SK-N-SH (cell line): Measurements from ENCODE around the gene ALDH3A1.

Experiments used
- ELF1 ChIP-seq: IDR thresholded peaks from 2 replicates; pipeline ENCODE4 v1.4.0; 2012
- EP300 ChIP-seq, 2 experiments: IDR thresholded peaks; 2 replicates each; pipeline versions ENCODE4 v1.4.0 to v1.6.1; 2012; ENCODE audit warnings: borderline replicate concordance in 1 of 2, low read depth in 1 of 2, low read length in 1 of 2
- POLR2AphosphoS5 ChIP-seq: IDR thresholded peaks from 2 replicates; pipeline ENCODE4 v1.6.1; 2012; ENCODE audit warnings: low read depth, low read length
- RAD21 ChIP-seq: IDR thresholded peaks from 2 replicates; pipeline ENCODE4 v1.6.1; 2012; ENCODE audit warnings: mild to moderate bottlenecking, low read length
- RCOR1 ChIP-seq: fragments of 150-350 bp; IDR thresholded peaks from 2 replicates; pipeline ENCODE4 v1.6.1; 2017; ENCODE audit warnings: antibody characterized with exemption, low read length
- SIN3A ChIP-seq: IDR thresholded peaks from 2 replicates; pipeline ENCODE4 v1.6.1; 2012; ENCODE audit warnings: low read depth, mild to moderate bottlenecking, low read length, moderate library complexity, borderline replicate concordance
- TEAD4 ChIP-seq: IDR thresholded peaks from 2 replicates; pipeline ENCODE4 v1.4.0; 2012; ENCODE audit warnings: mild to moderate bottlenecking, borderline replicate concordance; ENCODE audit not compliant: insufficient read depth
- TF ChIP-seq, protein P1 (sequence below): fragments of 150-350 bp; IDR thresholded peaks from 2 replicates; pipeline ENCODE4 v1.6.1; 2017; ENCODE audit warnings: antibody characterized with exemption, low read length, low read depth, borderline replicate concordance
- TF ChIP-seq, protein P2 (sequence below): fragments of 200-600 bp; sonication (generic); IDR thresholded peaks from 2 replicates; pipeline ENCODE4 v1.6.1; 2017; ENCODE audit warnings: antibody characterized with exemption, mild to moderate bottlenecking, moderate library complexity
- TF ChIP-seq, protein P3 (sequence below): IDR thresholded peaks from 2 replicates; pipeline ENCODE4 v1.6.1; 2012; ENCODE audit warnings: mild to moderate bottlenecking, low read depth, low read length, moderate library complexity
- TF ChIP-seq, protein P4 (sequence below): IDR thresholded peaks from 2 replicates; pipeline ENCODE4 v1.4.0; 2012; ENCODE audit warnings: low read depth, borderline replicate concordance

DNA sequence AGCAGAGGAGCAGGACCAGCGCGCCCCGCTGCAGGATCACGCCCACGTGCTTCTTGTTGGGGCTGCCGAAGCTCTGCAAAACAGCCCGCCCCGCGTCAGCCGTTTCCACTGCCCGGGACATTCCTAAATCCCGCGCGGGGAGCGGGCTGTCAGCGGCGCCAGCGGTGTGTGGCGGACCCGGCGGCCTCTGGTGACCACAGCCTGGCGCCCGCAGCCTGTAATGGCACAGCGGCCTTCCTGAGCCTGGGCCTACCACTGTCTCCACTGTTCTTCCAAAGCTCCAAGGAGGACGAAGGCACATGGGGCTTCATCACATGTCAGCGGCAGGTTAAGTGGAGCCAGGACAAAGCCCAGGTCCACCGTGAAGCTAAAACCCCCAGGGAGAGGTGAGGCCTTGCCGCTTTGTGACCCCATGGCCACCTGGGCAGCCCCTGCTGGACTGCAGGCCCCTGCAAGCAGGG lies 34.2 kb downstream of the ALDH3A1 start:
- TF ChIP-seq, protein P1, sequence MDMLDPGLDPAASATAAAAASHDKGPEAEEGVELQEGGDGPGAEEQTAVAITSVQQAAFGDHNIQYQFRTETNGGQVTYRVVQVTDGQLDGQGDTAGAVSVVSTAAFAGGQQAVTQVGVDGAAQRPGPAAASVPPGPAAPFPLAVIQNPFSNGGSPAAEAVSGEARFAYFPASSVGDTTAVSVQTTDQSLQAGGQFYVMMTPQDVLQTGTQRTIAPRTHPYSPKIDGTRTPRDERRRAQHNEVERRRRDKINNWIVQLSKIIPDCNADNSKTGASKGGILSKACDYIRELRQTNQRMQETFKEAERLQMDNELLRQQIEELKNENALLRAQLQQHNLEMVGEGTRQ, result no peak
- no peak for TF ChIP-seq ELF1
- TF ChIP-seq, protein P2, sequence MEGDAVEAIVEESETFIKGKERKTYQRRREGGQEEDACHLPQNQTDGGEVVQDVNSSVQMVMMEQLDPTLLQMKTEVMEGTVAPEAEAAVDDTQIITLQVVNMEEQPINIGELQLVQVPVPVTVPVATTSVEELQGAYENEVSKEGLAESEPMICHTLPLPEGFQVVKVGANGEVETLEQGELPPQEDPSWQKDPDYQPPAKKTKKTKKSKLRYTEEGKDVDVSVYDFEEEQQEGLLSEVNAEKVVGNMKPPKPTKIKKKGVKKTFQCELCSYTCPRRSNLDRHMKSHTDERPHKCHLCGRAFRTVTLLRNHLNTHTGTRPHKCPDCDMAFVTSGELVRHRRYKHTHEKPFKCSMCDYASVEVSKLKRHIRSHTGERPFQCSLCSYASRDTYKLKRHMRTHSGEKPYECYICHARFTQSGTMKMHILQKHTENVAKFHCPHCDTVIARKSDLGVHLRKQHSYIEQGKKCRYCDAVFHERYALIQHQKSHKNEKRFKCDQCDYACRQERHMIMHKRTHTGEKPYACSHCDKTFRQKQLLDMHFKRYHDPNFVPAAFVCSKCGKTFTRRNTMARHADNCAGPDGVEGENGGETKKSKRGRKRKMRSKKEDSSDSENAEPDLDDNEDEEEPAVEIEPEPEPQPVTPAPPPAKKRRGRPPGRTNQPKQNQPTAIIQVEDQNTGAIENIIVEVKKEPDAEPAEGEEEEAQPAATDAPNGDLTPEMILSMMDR, result no peak
- TF ChIP-seq RAD21, result no peak
- no peak for TF ChIP-seq EP300 (IDR thresholded peaks at IDR 0.05; ENCODE audit: borderline replicate concordance in 1 of 2, low read depth in 1 of 2, low read length in 1 of 2)
- TF ChIP-seq TEAD4, result no peak
- TF ChIP-seq, protein P3, sequence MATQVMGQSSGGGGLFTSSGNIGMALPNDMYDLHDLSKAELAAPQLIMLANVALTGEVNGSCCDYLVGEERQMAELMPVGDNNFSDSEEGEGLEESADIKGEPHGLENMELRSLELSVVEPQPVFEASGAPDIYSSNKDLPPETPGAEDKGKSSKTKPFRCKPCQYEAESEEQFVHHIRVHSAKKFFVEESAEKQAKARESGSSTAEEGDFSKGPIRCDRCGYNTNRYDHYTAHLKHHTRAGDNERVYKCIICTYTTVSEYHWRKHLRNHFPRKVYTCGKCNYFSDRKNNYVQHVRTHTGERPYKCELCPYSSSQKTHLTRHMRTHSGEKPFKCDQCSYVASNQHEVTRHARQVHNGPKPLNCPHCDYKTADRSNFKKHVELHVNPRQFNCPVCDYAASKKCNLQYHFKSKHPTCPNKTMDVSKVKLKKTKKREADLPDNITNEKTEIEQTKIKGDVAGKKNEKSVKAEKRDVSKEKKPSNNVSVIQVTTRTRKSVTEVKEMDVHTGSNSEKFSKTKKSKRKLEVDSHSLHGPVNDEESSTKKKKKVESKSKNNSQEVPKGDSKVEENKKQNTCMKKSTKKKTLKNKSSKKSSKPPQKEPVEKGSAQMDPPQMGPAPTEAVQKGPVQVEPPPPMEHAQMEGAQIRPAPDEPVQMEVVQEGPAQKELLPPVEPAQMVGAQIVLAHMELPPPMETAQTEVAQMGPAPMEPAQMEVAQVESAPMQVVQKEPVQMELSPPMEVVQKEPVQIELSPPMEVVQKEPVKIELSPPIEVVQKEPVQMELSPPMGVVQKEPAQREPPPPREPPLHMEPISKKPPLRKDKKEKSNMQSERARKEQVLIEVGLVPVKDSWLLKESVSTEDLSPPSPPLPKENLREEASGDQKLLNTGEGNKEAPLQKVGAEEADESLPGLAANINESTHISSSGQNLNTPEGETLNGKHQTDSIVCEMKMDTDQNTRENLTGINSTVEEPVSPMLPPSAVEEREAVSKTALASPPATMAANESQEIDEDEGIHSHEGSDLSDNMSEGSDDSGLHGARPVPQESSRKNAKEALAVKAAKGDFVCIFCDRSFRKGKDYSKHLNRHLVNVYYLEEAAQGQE, result no peak
- no peak for TF ChIP-seq POLR2AphosphoS5
- TF ChIP-seq RCOR1, result no peak
- TF ChIP-seq, protein P4, sequence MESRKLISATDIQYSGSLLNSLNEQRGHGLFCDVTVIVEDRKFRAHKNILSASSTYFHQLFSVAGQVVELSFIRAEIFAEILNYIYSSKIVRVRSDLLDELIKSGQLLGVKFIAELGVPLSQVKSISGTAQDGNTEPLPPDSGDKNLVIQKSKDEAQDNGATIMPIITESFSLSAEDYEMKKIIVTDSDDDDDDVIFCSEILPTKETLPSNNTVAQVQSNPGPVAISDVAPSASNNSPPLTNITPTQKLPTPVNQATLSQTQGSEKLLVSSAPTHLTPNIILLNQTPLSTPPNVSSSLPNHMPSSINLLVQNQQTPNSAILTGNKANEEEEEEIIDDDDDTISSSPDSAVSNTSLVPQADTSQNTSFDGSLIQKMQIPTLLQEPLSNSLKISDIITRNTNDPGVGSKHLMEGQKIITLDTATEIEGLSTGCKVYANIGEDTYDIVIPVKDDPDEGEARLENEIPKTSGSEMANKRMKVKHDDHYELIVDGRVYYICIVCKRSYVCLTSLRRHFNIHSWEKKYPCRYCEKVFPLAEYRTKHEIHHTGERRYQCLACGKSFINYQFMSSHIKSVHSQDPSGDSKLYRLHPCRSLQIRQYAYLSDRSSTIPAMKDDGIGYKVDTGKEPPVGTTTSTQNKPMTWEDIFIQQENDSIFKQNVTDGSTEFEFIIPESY, result no peak
- no peak for TF ChIP-seq SIN3A
